SK-N-SH treated with all-trans-retinoic acid at 6 μM for 48 hours (cell line): ENCODE results near the gene ABCC3.

ENCODE experiments used
- ATAC-seq: fragments of 200-7000 bp; cut with Tn5 transposase; 3 replicates; pipeline ENCODE4 v1.9.1; 2020; ENCODE audit warnings: mild to moderate bottlenecking, moderate library complexity
- ARNTL ChIP-seq: fragments of 450-650 bp; formaldehyde crosslinking; IDR thresholded peaks from 2 replicates; pipeline ENCODE4 v1.5.0; 2020; ENCODE audit warnings: low read depth, mild to moderate bottlenecking, moderate library complexity, borderline replicate concordance
- BACH2 ChIP-seq: fragments of 250-450 bp; sonication (Bioruptor Pico); IDR thresholded peaks from 2 replicates; pipeline ENCODE4 v1.9.0; 2021; ENCODE audit warnings: mild to moderate bottlenecking, borderline replicate concordance
- CSDC2 ChIP-seq: fragments of 250-450 bp; sonication (Bioruptor Pico); IDR thresholded peaks from 2 replicates; pipeline ENCODE4 v1.5.0; 2020; ENCODE audit warnings: mild to moderate bottlenecking, moderate library complexity
- ESRRG ChIP-seq: fragments of 250-450 bp; sonication (Bioruptor Pico); IDR thresholded peaks from 2 replicates; pipeline ENCODE4 v1.6.1; 2021; ENCODE audit warnings: mild to moderate bottlenecking
- GLIS3 ChIP-seq: fragments of 250-450 bp; sonication (Bioruptor Pico); IDR thresholded peaks from 2 replicates; pipeline ENCODE4 v1.5.0; 2020; ENCODE audit warnings: mild to moderate bottlenecking, moderate library complexity
- ISL1 ChIP-seq: fragments of 250-450 bp; sonication (Bioruptor Pico); IDR thresholded peaks from 2 replicates; pipeline ENCODE4 v2.1.2; 2022; ENCODE audit warnings: mild to moderate bottlenecking, moderate library complexity
- OSR1 ChIP-seq: fragments of 250-450 bp; sonication (Bioruptor Pico); IDR thresholded peaks from 2 replicates; pipeline ENCODE4 v1.8.0; 2022; ENCODE audit warnings: moderate library complexity, mild to moderate bottlenecking, inconsistent platforms
- RARB ChIP-seq: fragments of 250-450 bp; sonication (Bioruptor Pico); IDR thresholded peaks from 2 replicates; pipeline ENCODE4 v1.8.0; 2021; ENCODE audit warnings: mild to moderate bottlenecking, moderate library complexity
- SNAI2 ChIP-seq: fragments of 250-450 bp; sonication (Bioruptor Pico); IDR thresholded peaks from 2 replicates; pipeline ENCODE4 v1.5.0; 2020; ENCODE audit warnings: mild to moderate bottlenecking, moderate library complexity
- TCF4 ChIP-seq: fragments of 250-450 bp; sonication (Bioruptor Pico); IDR thresholded peaks from 2 replicates; pipeline ENCODE4 v1.8.0; 2021; ENCODE audit warnings: mild to moderate bottlenecking, moderate library complexity, borderline replicate concordance
- TOX ChIP-seq: fragments of 250-450 bp; sonication (Bioruptor Pico); IDR thresholded peaks from 2 replicates; pipeline ENCODE4 v1.8.0; 2021; ENCODE audit warnings: mild to moderate bottlenecking, moderate library complexity, borderline replicate concordance
- ZC3H10 ChIP-seq: fragments of 250-450 bp; sonication (Bioruptor Pico); IDR thresholded peaks from 2 replicates; pipeline ENCODE4 v1.5.1; 2021; ENCODE audit warnings: mild to moderate bottlenecking, moderate library complexity
- ZFP3 ChIP-seq: fragments of 250-450 bp; sonication (Bioruptor Pico); IDR thresholded peaks from 2 replicates; pipeline ENCODE4 v1.5.0; 2020; ENCODE audit warnings: mild to moderate bottlenecking, moderate library complexity
- ZFP30 ChIP-seq: fragments of 450-650 bp; formaldehyde crosslinking; IDR thresholded peaks from 2 replicates; pipeline ENCODE4 v1.5.0; 2022; ENCODE audit warnings: mild to moderate bottlenecking, moderate library complexity
- ZNF565 ChIP-seq: fragments of 450-650 bp; formaldehyde crosslinking; conservative IDR thresholded peaks from 2 replicates; pipeline ENCODE4 v1.5.0; 2020; ENCODE audit warnings: low read depth, mild to moderate bottlenecking, moderate library complexity
- ZNF8 ChIP-seq: fragments of 450-650 bp; formaldehyde crosslinking; IDR thresholded peaks from 2 replicates; pipeline ENCODE4 v1.5.0; 2020; ENCODE audit warnings: mild to moderate bottlenecking, moderate library complexity
- TF ChIP-seq, protein P1 (sequence below): fragments of 250-450 bp; sonication (Bioruptor Pico); IDR thresholded peaks from 2 replicates; pipeline ENCODE4 v1.5.1; 2021; ENCODE audit warnings: mild to moderate bottlenecking, moderate library complexity
- TF ChIP-seq, protein P2 (sequence below): fragments of 250-450 bp; sonication (Bioruptor Pico); IDR thresholded peaks from 2 replicates; pipeline ENCODE4 v1.8.0; 2021; ENCODE audit warnings: low read depth, mild to moderate bottlenecking, moderate library complexity, borderline replicate concordance
- TF ChIP-seq, protein P3 (sequence below): fragments of 250-450 bp; sonication (Bioruptor Pico); IDR thresholded peaks from 2 replicates; pipeline ENCODE4 v1.5.1; 2020; ENCODE audit warnings: low read depth, mild to moderate bottlenecking, moderate library complexity
- TF ChIP-seq, protein P4 (sequence below): fragments of 250-450 bp; sonication (Bioruptor Pico); IDR thresholded peaks from 2 replicates; pipeline ENCODE4 v1.5.0; 2020; ENCODE audit warnings: mild to moderate bottlenecking, moderate library complexity

The ABCC3 gene

DNA sequence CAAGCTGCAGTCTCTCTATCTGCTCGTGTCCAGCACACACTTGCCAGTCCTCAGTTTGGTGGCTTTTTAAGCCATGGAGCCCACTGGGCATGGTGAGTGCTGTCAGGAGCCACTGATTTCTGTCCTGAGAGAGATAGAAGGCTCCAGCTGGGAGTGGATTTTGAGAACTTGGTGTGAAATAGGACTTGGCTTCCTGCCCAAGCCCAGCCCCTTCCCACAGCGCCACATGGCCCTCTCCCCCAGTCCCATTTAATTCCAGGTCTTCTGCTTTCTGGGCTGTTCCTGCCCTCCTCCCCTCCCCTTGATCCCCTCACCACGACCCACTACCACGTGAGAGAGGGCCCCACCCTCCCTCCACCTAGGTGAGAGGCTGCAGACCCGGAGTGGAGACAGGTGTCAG is 14.4 kb upstream of the ABCC3 start:
- ATAC-seq, result peak; percentile 17; the same call in 1 of the 3 replicates
- no peak for TF ChIP-seq SNAI2 (CRISPR knock-in tag)

DNA sequence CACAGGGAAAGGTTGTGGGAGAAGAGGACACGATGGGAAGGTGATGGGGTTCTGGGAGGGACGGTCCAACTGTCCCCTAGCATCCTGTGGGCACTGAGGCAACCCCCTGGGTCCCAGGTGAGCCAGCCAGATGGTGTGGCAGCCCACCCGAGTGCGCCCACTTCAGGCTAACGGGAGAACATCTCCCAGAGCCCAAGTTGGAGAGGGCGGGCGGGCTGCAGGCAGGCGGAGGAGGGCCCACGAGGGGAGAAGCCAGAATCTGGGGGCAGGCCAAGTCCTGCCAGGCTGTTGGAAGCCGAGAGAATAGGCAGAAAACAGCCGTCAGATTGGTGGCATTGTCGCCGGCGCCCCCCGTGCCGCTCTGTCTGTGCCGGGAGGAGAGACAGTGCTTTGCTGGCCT is 13.8 kb upstream of the ABCC3 start:
- peak; percentile 11; the same call in 1 of the 3 replicates for ATAC-seq
- TF ChIP-seq ZFP30 (no peak), ZC3H10 (no peak), BACH2 (CRISPR knock-in tag) (no peak), ARNTL (CRISPR knock-in tag) (no peak), TOX (CRISPR knock-in tag) (no peak), SNAI2 (CRISPR knock-in tag) (no peak), OSR1 (CRISPR knock-in tag) (no peak), TCF4 (no peak)
- TF ChIP-seq, protein P1, sequence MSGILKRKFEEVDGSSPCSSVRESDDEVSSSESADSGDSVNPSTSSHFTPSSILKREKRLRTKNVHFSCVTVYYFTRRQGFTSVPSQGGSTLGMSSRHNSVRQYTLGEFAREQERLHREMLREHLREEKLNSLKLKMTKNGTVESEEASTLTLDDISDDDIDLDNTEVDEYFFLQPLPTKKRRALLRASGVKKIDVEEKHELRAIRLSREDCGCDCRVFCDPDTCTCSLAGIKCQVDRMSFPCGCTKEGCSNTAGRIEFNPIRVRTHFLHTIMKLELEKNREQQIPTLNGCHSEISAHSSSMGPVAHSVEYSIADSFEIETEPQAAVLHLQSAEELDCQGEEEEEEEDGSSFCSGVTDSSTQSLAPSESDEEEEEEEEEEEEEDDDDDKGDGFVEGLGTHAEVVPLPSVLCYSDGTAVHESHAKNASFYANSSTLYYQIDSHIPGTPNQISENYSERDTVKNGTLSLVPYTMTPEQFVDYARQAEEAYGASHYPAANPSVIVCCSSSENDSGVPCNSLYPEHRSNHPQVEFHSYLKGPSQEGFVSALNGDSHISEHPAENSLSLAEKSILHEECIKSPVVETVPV (CRISPR knock-in tag), result no peak
- TF ChIP-seq, protein P2, sequence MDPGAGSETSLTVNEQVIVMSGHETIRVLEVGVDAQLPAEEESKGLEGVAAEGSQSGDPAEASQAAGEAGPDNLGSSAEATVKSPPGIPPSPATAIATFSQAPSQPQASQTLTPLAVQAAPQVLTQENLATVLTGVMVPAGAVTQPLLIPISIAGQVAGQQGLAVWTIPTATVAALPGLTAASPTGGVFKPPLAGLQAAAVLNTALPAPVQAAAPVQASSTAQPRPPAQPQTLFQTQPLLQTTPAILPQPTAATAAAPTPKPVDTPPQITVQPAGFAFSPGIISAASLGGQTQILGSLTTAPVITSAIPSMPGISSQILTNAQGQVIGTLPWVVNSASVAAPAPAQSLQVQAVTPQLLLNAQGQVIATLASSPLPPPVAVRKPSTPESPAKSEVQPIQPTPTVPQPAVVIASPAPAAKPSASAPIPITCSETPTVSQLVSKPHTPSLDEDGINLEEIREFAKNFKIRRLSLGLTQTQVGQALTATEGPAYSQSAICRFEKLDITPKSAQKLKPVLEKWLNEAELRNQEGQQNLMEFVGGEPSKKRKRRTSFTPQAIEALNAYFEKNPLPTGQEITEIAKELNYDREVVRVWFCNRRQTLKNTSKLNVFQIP (CRISPR knock-in tag), result no peak

DNA sequence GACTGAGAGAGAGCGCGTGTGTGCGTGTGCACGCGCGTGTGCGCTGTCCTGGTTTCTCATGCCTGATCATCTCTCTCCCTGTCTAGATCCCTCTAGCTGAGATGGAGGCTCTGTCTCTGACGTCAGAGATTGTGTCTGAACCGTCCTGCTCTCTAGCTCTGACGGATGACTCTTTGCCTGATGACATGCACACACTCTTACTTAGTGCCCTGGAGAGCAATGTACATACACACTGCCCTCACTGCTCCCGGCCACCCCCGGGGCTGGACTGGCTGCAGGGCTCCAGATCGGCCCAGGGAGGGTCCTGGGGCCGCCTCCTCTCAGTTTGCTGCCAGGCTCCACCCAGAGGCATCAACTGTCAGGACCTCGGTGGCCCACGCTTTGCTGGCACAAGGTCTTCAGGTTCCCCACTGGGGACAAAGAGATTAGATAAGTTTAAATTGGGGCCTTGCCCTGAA is 13.1 kb upstream of the ABCC3 start:
- ATAC-seq, result no peak
- TF ChIP-seq TOX (CRISPR knock-in tag), result no peak
- no peak for TF ChIP-seq ESRRG (CRISPR knock-in tag)
- TF ChIP-seq ZFP30, result no peak
- TF ChIP-seq ISL1 (CRISPR knock-in tag), result no peak
- TF ChIP-seq, protein P3, sequence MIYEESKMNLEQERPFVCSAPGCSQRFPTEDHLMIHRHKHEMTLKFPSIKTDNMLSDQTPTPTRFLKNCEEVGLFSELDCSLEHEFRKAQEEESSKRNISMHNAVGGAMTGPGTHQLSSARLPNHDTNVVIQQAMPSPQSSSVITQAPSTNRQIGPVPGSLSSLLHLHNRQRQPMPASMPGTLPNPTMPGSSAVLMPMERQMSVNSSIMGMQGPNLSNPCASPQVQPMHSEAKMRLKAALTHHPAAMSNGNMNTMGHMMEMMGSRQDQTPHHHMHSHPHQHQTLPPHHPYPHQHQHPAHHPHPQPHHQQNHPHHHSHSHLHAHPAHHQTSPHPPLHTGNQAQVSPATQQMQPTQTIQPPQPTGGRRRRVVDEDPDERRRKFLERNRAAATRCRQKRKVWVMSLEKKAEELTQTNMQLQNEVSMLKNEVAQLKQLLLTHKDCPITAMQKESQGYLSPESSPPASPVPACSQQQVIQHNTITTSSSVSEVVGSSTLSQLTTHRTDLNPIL (CRISPR knock-in tag), result no peak
- TF ChIP-seq, protein P4, sequence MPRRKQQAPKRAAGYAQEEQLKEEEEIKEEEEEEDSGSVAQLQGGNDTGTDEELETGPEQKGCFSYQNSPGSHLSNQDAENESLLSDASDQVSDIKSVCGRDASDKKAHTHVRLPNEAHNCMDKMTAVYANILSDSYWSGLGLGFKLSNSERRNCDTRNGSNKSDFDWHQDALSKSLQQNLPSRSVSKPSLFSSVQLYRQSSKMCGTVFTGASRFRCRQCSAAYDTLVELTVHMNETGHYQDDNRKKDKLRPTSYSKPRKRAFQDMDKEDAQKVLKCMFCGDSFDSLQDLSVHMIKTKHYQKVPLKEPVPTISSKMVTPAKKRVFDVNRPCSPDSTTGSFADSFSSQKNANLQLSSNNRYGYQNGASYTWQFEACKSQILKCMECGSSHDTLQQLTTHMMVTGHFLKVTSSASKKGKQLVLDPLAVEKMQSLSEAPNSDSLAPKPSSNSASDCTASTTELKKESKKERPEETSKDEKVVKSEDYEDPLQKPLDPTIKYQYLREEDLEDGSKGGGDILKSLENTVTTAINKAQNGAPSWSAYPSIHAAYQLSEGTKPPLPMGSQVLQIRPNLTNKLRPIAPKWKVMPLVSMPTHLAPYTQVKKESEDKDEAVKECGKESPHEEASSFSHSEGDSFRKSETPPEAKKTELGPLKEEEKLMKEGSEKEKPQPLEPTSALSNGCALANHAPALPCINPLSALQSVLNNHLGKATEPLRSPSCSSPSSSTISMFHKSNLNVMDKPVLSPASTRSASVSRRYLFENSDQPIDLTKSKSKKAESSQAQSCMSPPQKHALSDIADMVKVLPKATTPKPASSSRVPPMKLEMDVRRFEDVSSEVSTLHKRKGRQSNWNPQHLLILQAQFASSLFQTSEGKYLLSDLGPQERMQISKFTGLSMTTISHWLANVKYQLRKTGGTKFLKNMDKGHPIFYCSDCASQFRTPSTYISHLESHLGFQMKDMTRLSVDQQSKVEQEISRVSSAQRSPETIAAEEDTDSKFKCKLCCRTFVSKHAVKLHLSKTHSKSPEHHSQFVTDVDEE, result no peak

DNA sequence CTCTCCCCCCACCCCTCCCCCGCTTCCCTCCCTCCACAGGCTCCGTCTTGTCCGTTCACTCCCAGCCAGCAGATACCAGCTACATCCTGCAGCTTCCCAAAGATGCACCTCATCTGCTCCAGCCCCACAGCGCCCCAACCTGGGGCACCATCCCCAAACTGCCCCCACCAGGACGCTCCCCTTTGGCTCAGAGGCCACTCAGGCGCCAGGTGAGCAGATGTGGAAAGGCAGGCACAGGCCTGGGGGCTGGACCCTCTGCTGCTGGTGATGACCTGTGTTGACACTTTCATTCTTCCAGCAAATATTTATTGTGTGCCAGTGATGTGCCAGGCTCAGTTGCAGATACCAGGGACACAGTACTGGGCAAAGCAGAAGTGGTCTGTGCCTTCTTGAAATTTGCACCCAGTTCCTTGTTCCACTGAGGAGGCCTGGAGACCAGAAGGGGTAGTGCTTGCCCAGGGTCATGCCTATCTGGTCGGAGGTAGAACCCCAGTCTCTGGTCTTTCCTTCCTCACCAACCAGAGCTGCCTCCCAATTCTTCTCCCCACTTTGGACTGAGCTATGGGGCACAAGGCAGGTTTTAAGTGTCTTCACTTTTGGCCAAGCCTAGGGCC is 10.3 kb upstream of the ABCC3 start:
- no peak for ATAC-seq
- TF ChIP-seq TCF4, result no peak

DNA sequence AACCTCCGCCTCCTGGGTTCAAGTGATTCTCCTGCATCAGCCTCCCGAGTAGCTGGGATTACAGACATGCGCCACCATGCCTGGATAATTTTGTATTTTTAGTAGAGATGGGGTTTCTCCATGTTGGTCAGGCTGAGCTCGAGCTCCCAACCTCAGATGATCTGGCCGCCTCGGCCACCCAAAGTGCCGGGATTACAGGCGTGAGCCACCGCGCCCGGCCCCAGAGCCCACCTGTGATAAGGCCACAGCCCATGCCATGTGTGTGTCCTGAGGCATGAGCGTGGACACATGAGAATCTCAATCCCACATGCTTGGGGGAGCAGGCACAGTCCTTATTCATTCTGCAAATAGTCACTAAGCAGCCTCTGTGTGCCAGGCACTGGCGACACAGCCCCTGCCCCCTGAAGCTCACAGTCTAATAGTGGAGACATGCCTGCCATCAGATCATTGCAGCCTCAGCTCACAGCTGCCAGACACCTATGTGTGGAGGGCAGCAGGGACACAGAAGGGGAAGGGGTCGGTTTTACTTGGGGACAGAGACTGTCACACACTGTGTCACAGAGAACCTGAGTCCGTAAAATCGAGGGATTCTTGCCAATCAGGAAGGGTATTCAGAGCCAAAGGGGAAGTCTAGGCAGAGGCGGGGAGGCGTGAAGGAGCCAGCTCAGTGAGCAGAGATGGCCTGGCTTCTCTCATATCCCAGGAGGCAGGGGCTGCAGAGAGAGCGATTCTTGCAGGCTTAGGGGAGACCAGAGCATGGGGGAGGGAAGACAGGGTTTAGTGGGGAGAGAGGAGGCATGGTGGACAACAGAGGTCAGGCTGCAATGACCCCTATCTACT is 9.4 kb upstream of the ABCC3 start:
- ATAC-seq, result no peak
- no peak for TF ChIP-seq BACH2 (CRISPR knock-in tag)
- TF ChIP-seq ZNF8 (CRISPR knock-in tag), result no peak
- no peak for TF ChIP-seq ZFP3
- no peak for TF ChIP-seq RARB (CRISPR knock-in tag)
- TF ChIP-seq CSDC2, result no peak
- TF ChIP-seq, protein P1 (CRISPR knock-in tag), result no peak
- no peak for TF ChIP-seq GLIS3 (CRISPR knock-in tag)
- TF ChIP-seq, protein P2 (CRISPR knock-in tag), result no peak
- no peak for TF ChIP-seq TCF4
- no peak for TF ChIP-seq ZNF565 (CRISPR knock-in tag)
- no peak for TF ChIP-seq OSR1 (CRISPR knock-in tag)
- no peak for TF ChIP-seq ARNTL (CRISPR knock-in tag)
- no peak for TF ChIP-seq TOX (CRISPR knock-in tag)
